ENCODE results near the gene SLC3A2. TPM values are rescaled to one million over a fixed set of nuclear protein-coding genes. Genes with fewer than 3 reads are reported as not detected.

SLC3A2 gene
- total RNA-seq, 4 donors from 2014 or later = 170 to 234 (median 198) TPM

DNA sequence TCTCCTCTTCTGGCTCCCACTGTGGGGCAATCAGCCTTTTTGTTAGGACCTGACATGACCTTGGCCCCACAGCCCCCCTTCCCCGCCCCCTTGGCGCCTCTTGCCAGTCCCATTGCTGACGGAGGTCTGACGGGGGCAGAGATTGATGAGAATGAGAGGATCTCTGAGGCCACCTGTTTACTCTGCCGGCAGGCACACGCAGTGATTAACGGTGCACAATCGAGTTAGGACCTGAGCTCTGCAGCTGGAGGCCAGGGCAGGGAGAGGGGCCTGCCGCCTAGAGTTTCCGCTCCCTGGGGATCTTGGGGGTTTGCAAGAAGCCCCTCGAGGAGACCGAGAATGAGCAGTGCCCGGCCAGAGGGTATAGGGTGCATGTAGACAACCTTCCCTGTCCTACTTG lies 47.3 kb downstream of the SLC3A2 start:
- Histone ChIP-seq H3K36me3 (no peaks in the 10 kb centered on the region), H3K27ac (no peak overlapping the region), H3K27me3 (peaks cover 48% of the 10 kb centered on the region), H3K9me3 (no peaks in the 10 kb centered on the region), H3K4me1 (peaks cover 30% of the 10 kb centered on the region), H3K4me3 (no peak overlapping the region)
- TF ChIP-seq, protein P1, sequence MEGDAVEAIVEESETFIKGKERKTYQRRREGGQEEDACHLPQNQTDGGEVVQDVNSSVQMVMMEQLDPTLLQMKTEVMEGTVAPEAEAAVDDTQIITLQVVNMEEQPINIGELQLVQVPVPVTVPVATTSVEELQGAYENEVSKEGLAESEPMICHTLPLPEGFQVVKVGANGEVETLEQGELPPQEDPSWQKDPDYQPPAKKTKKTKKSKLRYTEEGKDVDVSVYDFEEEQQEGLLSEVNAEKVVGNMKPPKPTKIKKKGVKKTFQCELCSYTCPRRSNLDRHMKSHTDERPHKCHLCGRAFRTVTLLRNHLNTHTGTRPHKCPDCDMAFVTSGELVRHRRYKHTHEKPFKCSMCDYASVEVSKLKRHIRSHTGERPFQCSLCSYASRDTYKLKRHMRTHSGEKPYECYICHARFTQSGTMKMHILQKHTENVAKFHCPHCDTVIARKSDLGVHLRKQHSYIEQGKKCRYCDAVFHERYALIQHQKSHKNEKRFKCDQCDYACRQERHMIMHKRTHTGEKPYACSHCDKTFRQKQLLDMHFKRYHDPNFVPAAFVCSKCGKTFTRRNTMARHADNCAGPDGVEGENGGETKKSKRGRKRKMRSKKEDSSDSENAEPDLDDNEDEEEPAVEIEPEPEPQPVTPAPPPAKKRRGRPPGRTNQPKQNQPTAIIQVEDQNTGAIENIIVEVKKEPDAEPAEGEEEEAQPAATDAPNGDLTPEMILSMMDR (IDR thresholded peaks at IDR 0.05) = no peak
- TF ChIP-seq EP300 (IDR thresholded peaks at IDR 0.05) = no peak
- TF ChIP-seq POLR2A (IDR thresholded peaks at IDR 0.05) = no peak
- no peak for TF ChIP-seq POLR2AphosphoS5 (IDR thresholded peaks at IDR 0.05)
- WGBS = 46% methylated on average over 10 of the region's 13 CpGs
- no peak for DNase-seq (ENCODE audit: low spot score in 2 of 2)

- TF ChIP-seq, protein P1 (IDR thresholded peaks at IDR 0.05) = no peak
- TF ChIP-seq EP300 (IDR thresholded peaks at IDR 0.05) = no peak
- TF ChIP-seq POLR2A (IDR thresholded peaks at IDR 0.05) = no peak
- TF ChIP-seq POLR2AphosphoS5 (IDR thresholded peaks at IDR 0.05) = no peak
- H3K36me3 ChIP-seq = no peaks in the 10 kb centered on the region
- H3K4me1 ChIP-seq = peaks cover 18% of the 10 kb centered on the region
- peaks cover 26% of the 10 kb centered on the region for H3K27me3 ChIP-seq
- H3K27ac ChIP-seq = no peak overlapping the region
- DNase-seq (ENCODE audit: low spot score in 2 of 2) = no peak
- 57% methylated on average over 4 of the region's 4 CpGs for WGBS
- no peaks in the 10 kb centered on the region for H3K9me3 ChIP-seq
- no peak overlapping the region for H3K4me3 ChIP-seq
These were observed 49.5 kb downstream of the SLC3A2 start for GRCh38 chr11:62930157-62930556.

DNA sequence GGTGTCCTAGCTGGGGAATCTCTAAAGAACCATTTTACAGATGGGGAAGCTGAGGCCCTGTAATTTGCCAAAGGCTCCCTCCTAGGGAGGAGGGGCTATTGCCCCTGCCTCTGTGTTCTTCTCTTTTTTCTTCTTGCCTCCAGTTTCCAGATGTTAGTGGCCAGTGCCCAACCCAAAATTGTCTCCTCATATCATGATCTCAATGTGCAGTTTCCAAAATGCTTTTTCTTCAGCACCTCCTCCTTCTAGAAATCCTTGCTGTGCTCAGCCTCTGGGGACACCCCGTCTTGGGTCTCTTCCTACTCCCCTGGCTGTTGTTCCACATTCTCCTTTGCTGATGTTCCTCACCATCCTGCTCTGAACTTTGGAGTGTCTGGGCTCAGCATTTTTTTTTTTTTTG lies 50.0 kb downstream of the SLC3A2 start:
- peaks cover 21% of the 10 kb centered on the region for H3K27me3 ChIP-seq
- no peak overlapping the region for H3K27ac ChIP-seq
- TF ChIP-seq, protein P1 (IDR thresholded peaks at IDR 0.05) = no peak
- TF ChIP-seq POLR2AphosphoS5 (IDR thresholded peaks at IDR 0.05) (no peak), EP300 (IDR thresholded peaks at IDR 0.05) (no peak)
- no peaks in the 10 kb centered on the region for H3K9me3 ChIP-seq
- H3K36me3 ChIP-seq = no peaks in the 10 kb centered on the region
- no peak for DNase-seq (ENCODE audit: low spot score in 2 of 2)
- H3K4me3 ChIP-seq = no peak overlapping the region
- WGBS = 32% methylated on average over 1 of the region's 1 CpG
- H3K4me1 ChIP-seq = peaks cover 18% of the 10 kb centered on the region

DNA sequence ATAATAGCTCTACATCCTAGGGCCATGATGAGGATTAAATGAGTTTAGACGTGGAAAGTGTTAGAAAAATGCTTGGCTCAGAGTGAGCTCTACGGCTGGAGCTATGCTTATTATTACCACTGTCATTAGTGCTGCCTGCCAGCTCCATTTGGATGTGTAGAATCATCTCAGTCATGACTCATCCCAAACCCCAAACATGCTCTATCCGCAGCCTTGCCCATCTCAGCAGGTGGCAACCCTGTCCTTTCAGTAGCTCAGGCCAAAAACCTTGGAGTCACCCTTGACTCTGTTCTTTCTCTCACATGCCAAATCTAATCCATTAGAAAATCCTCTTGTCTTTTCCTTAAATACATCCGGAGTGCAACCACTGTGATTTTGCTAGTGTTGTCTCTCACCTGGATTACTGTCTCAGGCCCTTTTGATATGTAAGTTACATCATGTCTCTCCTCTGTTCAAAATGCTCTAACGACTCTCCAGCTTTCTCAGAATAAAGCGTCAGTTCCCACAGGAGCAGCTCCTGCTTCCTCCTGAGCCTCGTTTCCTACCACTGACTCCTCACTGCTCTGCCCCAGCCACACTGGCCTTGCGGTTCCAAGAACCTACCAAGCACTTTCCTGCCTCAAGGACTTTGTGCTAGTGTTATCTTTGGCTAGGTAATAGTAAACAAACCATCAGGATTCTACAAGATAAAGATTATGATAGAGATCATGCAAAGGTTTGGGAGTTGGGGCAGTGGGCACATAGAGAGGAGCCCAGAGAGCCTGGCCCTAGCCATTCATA lies 51.0 kb downstream of the SLC3A2 start:
- no peaks in the 10 kb centered on the region for H3K9me3 ChIP-seq
- H3K4me3 ChIP-seq = no peak overlapping the region
- no peak for DNase-seq (ENCODE audit: low spot score in 2 of 2)
- TF ChIP-seq POLR2A (IDR thresholded peaks at IDR 0.05) (no peak), EP300 (IDR thresholded peaks at IDR 0.05) (no peak), POLR2AphosphoS5 (IDR thresholded peaks at IDR 0.05) (no peak)
- TF ChIP-seq, protein P1 (IDR thresholded peaks at IDR 0.05) = no peak
- no peaks in the 10 kb centered on the region for H3K36me3 ChIP-seq
- WGBS = 49% methylated on average over 8 of the region's 8 CpGs
- H3K27ac ChIP-seq = no peak overlapping the region
- H3K27me3 ChIP-seq = peaks cover 11% of the 10 kb centered on the region
- peaks cover 11% of the 10 kb centered on the region for H3K4me1 ChIP-seq

DNA sequence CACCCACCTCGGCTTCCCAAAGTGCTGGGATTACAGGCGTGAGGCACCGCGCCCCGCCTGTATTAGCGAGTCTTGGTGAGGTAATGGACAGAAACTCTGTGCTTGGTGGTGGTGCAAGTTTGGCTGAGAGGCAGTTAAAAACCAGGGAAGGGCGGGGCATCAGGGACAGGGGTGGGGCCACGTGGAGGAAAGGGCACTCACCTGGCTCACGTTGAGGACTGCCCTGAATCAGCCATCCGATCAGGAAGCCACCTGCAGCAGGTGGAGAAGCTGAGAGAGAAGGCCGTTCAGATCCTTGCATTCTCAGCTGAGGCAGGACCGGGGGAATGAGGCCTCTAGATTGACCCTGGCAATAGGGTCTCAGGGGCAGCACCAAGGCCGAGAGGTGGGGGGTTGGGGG lies 52.6 kb downstream of the SLC3A2 start:
- TF ChIP-seq EP300 (IDR thresholded peaks at IDR 0.05) = no peak
- TF ChIP-seq POLR2A (IDR thresholded peaks at IDR 0.05) = no peak
- TF ChIP-seq, protein P1 (IDR thresholded peaks at IDR 0.05) = no peak
- TF ChIP-seq POLR2AphosphoS5 (IDR thresholded peaks at IDR 0.05) = no peak
- peaks cover 2% of the 10 kb centered on the region for H3K27me3 ChIP-seq
- H3K9me3 ChIP-seq = no peaks in the 10 kb centered on the region
- H3K36me3 ChIP-seq = no peaks in the 10 kb centered on the region
- no peak overlapping the region for H3K27ac ChIP-seq
- H3K4me1 ChIP-seq = peaks cover 8% of the 10 kb centered on the region
- WGBS = 82% methylated on average over 13 of the region's 13 CpGs
- no peak overlapping the region for H3K4me3 ChIP-seq
- no peak for DNase-seq (ENCODE audit: low spot score in 2 of 2)
